H9 (cell line): Measurements from ENCODE around the gene PPIL6. TPM values are rescaled to one million over a fixed set of nuclear protein-coding genes. Genes with fewer than 3 reads are reported as not detected.

Experiments
- DNase-seq: peaks from one replicate; pipeline ENCODE4 v3.0.0-alpha.2; 2017
- H2AFZ ChIP-seq: one replicate; pipeline ENCODE4 v1.6.1; 2013; ENCODE audit warnings: mild to moderate bottlenecking, low read length, control low read depth, moderate library complexity
- H2AK5ac ChIP-seq: 2 replicates; pipeline ENCODE4 v1.6.1; 2013; ENCODE audit warnings: low read length, control low read depth, mixed read lengths; ENCODE audit not compliant: insufficient read length
- H2BK120ac ChIP-seq: one replicate; pipeline ENCODE4 v1.6.1; 2013; ENCODE audit warnings: low read depth, mild to moderate bottlenecking, low read length, control low read depth, inconsistent platforms; ENCODE audit not compliant: poor library complexity, severe bottlenecking
- H2BK12ac ChIP-seq: 2 replicates; pipeline ENCODE4 v1.6.1; 2013; ENCODE audit warnings: low read length, control low read depth, mixed read lengths, low read depth; ENCODE audit not compliant: insufficient read length
- H2BK15ac ChIP-seq: 2 replicates; pipeline ENCODE4 v1.6.1; 2013; ENCODE audit warnings: low read depth, low read length, control low read depth
- H2BK20ac ChIP-seq: one replicate; pipeline ENCODE4 v1.6.1; 2013; ENCODE audit warnings: low read depth, mild to moderate bottlenecking, low read length, control low read depth, inconsistent platforms; ENCODE audit not compliant: poor library complexity, severe bottlenecking
- H2BK5ac ChIP-seq: 2 replicates; pipeline ENCODE4 v1.6.1; 2013; ENCODE audit warnings: low read length, control low read depth, mixed read lengths; ENCODE audit not compliant: insufficient read length
- H3K14ac ChIP-seq: 2 replicates; pipeline ENCODE4 v1.6.1; 2013; ENCODE audit warnings: low read length, control low read depth; ENCODE audit not compliant: insufficient read depth
- H3K18ac ChIP-seq: 2 replicates; pipeline ENCODE4 v1.6.1; 2013; ENCODE audit warnings: low read depth, mild to moderate bottlenecking, mixed read lengths, low read length, control low read depth; ENCODE audit not compliant: insufficient read length
- H3K23ac ChIP-seq: 2 replicates; pipeline ENCODE4 v1.6.1; 2013; ENCODE audit warnings: low read length, control low read depth, mixed read lengths, low read depth; ENCODE audit not compliant: insufficient read length
- H3K23me2 ChIP-seq: 2 replicates; pipeline ENCODE4 v1.6.1; 2013; ENCODE audit warnings: low read depth, mild to moderate bottlenecking, mixed read lengths, low read length, control low read depth; ENCODE audit not compliant: insufficient read length, poor library complexity, severe bottlenecking
- H3K27ac ChIP-seq: 2 replicates; pipeline ENCODE4 v1.5.1; 2013; ENCODE audit warnings: low read length, control low read depth, mixed read lengths, low read depth; ENCODE audit not compliant: insufficient read length
- H3K27me3 ChIP-seq: 2 replicates; pipeline ENCODE4 v1.6.1; 2013; ENCODE audit warnings: low read length, control low read depth, inconsistent platforms; ENCODE audit not compliant: insufficient read depth
- H3K4ac ChIP-seq: 2 replicates; pipeline ENCODE4 v1.6.1; 2013; ENCODE audit warnings: low read depth, mild to moderate bottlenecking, control low read depth, inconsistent platforms, low read length, moderate library complexity
- H3K4me1 ChIP-seq: 2 replicates; pipeline ENCODE4 v1.6.1; 2013; ENCODE audit warnings: low read length, control low read depth, inconsistent platforms; ENCODE audit not compliant: insufficient read depth
- H3K4me2 ChIP-seq: 2 replicates; pipeline ENCODE4 v1.6.1; 2013; ENCODE audit warnings: low read length, control low read depth, mixed read lengths; ENCODE audit not compliant: insufficient read length, insufficient read depth
- H3K56ac ChIP-seq: 2 replicates; pipeline ENCODE4 v1.6.1; 2013; ENCODE audit warnings: low read depth, mild to moderate bottlenecking, mixed read lengths, low read length, control low read depth; ENCODE audit not compliant: insufficient read length
- H3K79me1 ChIP-seq: 2 replicates; pipeline ENCODE4 v1.6.1; 2013; ENCODE audit warnings: low read depth, mild to moderate bottlenecking, moderate library complexity, low read length, control low read depth, inconsistent platforms; ENCODE audit not compliant: insufficient read depth, poor library complexity, severe bottlenecking
- H3K79me2 ChIP-seq: 2 replicates; pipeline ENCODE4 v1.6.1; 2013; ENCODE audit warnings: low read length, control low read depth, inconsistent platforms; ENCODE audit not compliant: insufficient read depth
- H3K9ac ChIP-seq: 2 replicates; pipeline ENCODE4 v1.6.1; 2013; ENCODE audit warnings: low read length, control low read depth, mixed read lengths; ENCODE audit not compliant: insufficient read length; ENCODE audit errors: extremely low read depth
- H3K9me3 ChIP-seq: one replicate; pipeline ENCODE4 v1.6.1; 2013; ENCODE audit warnings: low read depth, low read length, inconsistent platforms; ENCODE audit not compliant: control insufficient read depth
- H3T11ph ChIP-seq: one replicate; pipeline ENCODE4 v1.6.1; 2013; ENCODE audit warnings: mild to moderate bottlenecking, low read length, control low read depth, inconsistent platforms
- H4K20me1 ChIP-seq: one replicate; pipeline ENCODE4 v1.6.1; 2013; ENCODE audit not compliant: control insufficient read depth, insufficient read length, insufficient read depth
- H4K5ac ChIP-seq: 2 replicates; pipeline ENCODE4 v1.6.1; 2013; ENCODE audit warnings: low read depth, mild to moderate bottlenecking, mixed read lengths, low read length, control low read depth; ENCODE audit not compliant: insufficient read length
- H4K8ac ChIP-seq: replicated peaks from 2 replicates; pipeline ENCODE4 v1.6.1; 2013; ENCODE audit warnings: low read length, control low read depth, mixed read lengths, low read depth; ENCODE audit not compliant: insufficient read length
- H4K91ac ChIP-seq: 2 replicates; pipeline ENCODE4 v1.6.1; 2013; ENCODE audit warnings: low read depth, mild to moderate bottlenecking, moderate library complexity, mixed read lengths, low read length, control low read depth; ENCODE audit not compliant: insufficient read length
- H3K27ac Mint-ChIP-seq, 3 experiments: 2 replicates in 2 of 3; 3 replicates in 1 of 3; pipeline ENCODE4 v1.8.0; 2020 to 2021; ENCODE audit warnings: mixed read lengths in 3 of 3, mild to moderate bottlenecking in 1 of 3, moderate library complexity in 1 of 3
- H3K27me3 Mint-ChIP-seq: 2 replicates; pipeline ENCODE4 v1.8.0; 2021; ENCODE audit warnings: low read depth, mild to moderate bottlenecking, moderate library complexity, mixed read lengths
- H3K36me3 Mint-ChIP-seq, 3 experiments: 2 replicates in 2 of 3; 3 replicates in 1 of 3; pipeline ENCODE4 v1.8.0; 2020 to 2021; ENCODE audit warnings: low read depth in 3 of 3, mixed read lengths in 3 of 3; ENCODE audit not compliant: insufficient read depth in 1 of 3
- H3K4me1 Mint-ChIP-seq, 2 experiments: 2 replicates each; pipeline ENCODE4 v1.8.0; 2020; ENCODE audit warnings: mixed read lengths in 2 of 2
- H3K4me3 Mint-ChIP-seq, 2 experiments: 2 replicates in 1 of 2; 3 replicates in 1 of 2; pipeline ENCODE4 v1.8.0; 2020 to 2021; ENCODE audit warnings: mild to moderate bottlenecking in 2 of 2, mixed read lengths in 2 of 2, moderate library complexity in 1 of 2
- H3K9me3 Mint-ChIP-seq, 2 experiments: 2 replicates in 1 of 2; 3 replicates in 1 of 2; pipeline ENCODE4 v1.8.0; 2020; ENCODE audit warnings: mild to moderate bottlenecking in 2 of 2, mixed read lengths in 2 of 2, moderate library complexity in 1 of 2
- WGBS: extraction: QIAGEN DNeasy Blood & Tissue Kit; methylation state at CpG from one replicate; pipeline ENCODE4 v1.1.7; 2013; ENCODE audit warnings: missing lambda C conversion rate, low lambda C conversion rate, mixed read lengths; ENCODE audit not compliant: insufficient read length; ENCODE audit errors: extremely low coverage; 5-methylcytosine and 5-hydroxymethylcytosine counted together
- total RNA-seq: library from RNA; stranded (reverse); gene quantifications from 2 replicates; pipeline ENCODE4 v1.2.1, GENCODE V29; 2021
- TF ChIP-seq, protein P1 (sequence below): fragments of 200-600 bp; sonication (generic); conservative IDR thresholded peaks from 3 replicates; pipeline ENCODE4 v1.8.0; 2021; ENCODE audit warnings: antibody characterized with exemption, mild to moderate bottlenecking

Gene PPIL6
- total RNA-seq, 1 experiment from 2014 or later, result 1.0 TPM

DNA sequence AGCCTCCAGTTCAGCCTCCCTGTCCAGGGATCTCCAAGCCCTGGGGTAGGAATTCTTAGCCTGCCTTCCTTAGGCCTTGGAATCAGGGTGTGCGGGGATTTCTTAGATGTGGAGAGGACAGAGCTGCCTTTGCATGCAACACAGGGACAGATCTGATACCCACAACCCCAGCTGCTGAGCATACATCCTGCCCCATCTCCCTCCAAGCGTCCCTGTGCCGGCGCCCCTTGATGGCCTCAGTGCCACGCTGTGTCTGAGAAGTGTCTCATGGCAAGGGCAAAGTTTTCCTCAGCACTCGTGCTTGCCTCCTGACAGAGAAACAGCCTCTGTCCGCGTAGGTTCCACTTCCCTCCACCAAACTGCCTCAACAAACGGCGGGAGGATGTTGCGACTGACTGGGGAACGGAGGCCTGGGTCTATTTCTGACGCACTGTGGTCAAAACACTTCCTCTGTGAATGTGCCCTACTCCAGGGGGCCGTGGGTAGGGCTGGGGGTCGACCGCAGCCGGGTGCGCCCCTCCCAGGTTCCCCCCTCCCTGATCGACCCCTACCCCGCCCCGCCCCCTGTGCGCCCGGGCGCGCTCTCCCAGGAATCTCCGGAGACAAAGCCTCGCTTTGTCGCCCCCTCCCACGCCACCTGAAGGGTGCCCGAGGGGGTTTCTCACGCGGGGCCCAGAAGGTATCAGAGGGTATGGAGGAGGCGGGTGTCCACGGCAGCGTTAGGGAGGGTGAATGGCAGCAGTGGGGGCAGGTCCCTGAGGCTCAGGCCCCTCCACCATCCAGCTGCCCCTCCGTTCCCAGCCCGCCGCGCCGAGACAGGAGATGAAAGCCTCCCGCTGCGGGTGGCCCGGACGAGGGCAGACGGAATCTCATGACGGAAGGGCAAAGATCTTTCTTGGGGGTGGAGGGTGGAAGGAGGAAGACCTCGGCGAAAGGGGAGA is 14.3 kb upstream of the PPIL6 start:
- peaks cover 10% of the 10 kb centered on the region for H3K23me2 ChIP-seq
- no peak overlapping the region for H3K56ac ChIP-seq
- Mint-ChIP-seq H3K4me3 (peak overlapping the region; percentile 92 to 97), H3K9me3 (no peaks in the 10 kb centered on the region), H3K4me1 (peaks cover 41 to 43% of the 10 kb centered on the region in 2 experiments), H3K36me3 (peaks cover 10 to 37% (median 32%) of the 10 kb centered on the region in 3 experiments), H3K27me3 (no peaks in the 10 kb centered on the region), H3K27ac (peak overlapping the region; percentile 34 to 90 (median 43); a peak in 4 of 7 replicates)
- no peaks in the 10 kb centered on the region for H3K79me2 ChIP-seq
- H3K4me1 ChIP-seq, result peaks cover 12% of the 10 kb centered on the region; the same call in 1 of the 2 replicates
- no peaks in the 10 kb centered on the region for H3K9me3 ChIP-seq
- no peak overlapping the region for H3K23ac ChIP-seq
- H3K27me3 ChIP-seq, result no peaks in the 10 kb centered on the region
- TF ChIP-seq, protein P1, sequence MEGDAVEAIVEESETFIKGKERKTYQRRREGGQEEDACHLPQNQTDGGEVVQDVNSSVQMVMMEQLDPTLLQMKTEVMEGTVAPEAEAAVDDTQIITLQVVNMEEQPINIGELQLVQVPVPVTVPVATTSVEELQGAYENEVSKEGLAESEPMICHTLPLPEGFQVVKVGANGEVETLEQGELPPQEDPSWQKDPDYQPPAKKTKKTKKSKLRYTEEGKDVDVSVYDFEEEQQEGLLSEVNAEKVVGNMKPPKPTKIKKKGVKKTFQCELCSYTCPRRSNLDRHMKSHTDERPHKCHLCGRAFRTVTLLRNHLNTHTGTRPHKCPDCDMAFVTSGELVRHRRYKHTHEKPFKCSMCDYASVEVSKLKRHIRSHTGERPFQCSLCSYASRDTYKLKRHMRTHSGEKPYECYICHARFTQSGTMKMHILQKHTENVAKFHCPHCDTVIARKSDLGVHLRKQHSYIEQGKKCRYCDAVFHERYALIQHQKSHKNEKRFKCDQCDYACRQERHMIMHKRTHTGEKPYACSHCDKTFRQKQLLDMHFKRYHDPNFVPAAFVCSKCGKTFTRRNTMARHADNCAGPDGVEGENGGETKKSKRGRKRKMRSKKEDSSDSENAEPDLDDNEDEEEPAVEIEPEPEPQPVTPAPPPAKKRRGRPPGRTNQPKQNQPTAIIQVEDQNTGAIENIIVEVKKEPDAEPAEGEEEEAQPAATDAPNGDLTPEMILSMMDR, result no peak
- no peak overlapping the region for H2BK20ac ChIP-seq
- no peak overlapping the region for H2BK120ac ChIP-seq
- no CpG with 5 or more reads among the region's 48 CpGs for WGBS
- no peak overlapping the region for H3K4ac ChIP-seq
- no peaks in the 10 kb centered on the region for H4K20me1 ChIP-seq
- no peak overlapping the region for H2AFZ ChIP-seq
- peaks cover 3% of the 10 kb centered on the region for H3K79me1 ChIP-seq
- H2AK5ac ChIP-seq, result no peak overlapping the region
- DNase-seq, result no peak
- H3K4me2 ChIP-seq, result peak overlapping the region; percentile 90
- no peak overlapping the region for H3T11ph ChIP-seq
- no peak overlapping the region for H4K91ac ChIP-seq
- no peak overlapping the region for H2BK12ac ChIP-seq
- H4K5ac ChIP-seq, result no peak overlapping the region
- H3K27ac ChIP-seq, result no peak overlapping the region
- no peak overlapping the region for H2BK15ac ChIP-seq
- H3K9ac ChIP-seq, result peak overlapping the region; percentile 26
- H3K18ac ChIP-seq, result no peak overlapping the region
- no peak overlapping the region; the same call in 1 of the 2 replicates for H3K14ac ChIP-seq
- no peak overlapping the region for H4K8ac ChIP-seq
- no peak overlapping the region for H2BK5ac ChIP-seq
